HG02610 (cell line): ENCODE measurements around the gene GKN1.
"Not testable (repeated sequence)": the region's sequence is repeated elsewhere in the genome, so short reads cannot be mapped to it uniquely, and the experiment has no call there.

ENCODE experiments used
- ATAC-seq: cut with Tn5 transposase; IDR thresholded peaks from one replicate; pipeline ENCODE4 v1.9.1; 2021; ENCODE audit warnings: mild to moderate bottlenecking, moderate library complexity; ENCODE audit not compliant: unreplicated experiment

The GKN1 gene

GRCh38 chr2:68955432-68955831 is 19.0 kb upstream of the GKN1 start:
- ATAC-seq: not testable (repeated sequence)

- ATAC-seq: no peak
Measured at GRCh38 chr2:68959001-68959400, 15.4 kb upstream of the GKN1 start.

DNA sequence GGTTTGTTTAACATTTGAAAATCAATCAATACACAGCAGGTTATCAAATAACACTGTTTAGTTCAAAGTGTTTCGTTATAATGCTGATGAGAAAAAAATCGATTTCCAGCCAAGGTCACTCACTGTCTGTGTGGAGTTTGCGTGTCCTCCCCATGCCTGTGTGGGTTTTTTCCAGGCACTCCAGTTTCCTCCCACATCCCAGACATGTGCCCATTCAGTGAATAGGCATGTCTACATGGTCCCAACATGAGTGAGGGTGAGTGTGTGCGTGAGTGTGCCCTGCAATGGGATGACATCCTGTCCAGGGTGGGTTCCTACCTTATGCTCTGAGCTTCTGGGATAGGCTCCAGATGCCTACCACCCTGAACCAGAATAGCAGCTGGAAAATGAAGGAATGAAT is 13.1 kb upstream of the GKN1 start:
- ATAC-seq: no peak

- ATAC-seq: no peak
Measured at GRCh38 chr2:68964282-68964681, 10.2 kb upstream of the GKN1 start.

- no peak for ATAC-seq
Measured at GRCh38 chr2:68968221-68968620, 6.2 kb upstream of the GKN1 start.

GRCh38 chr2:68969736-68970490 is 4.5 kb upstream of the GKN1 start:
- no peak for ATAC-seq

- no peak for ATAC-seq
Measured at GRCh38 chr2:68970566-68971265, 3.7 kb upstream of the GKN1 start.

DNA sequence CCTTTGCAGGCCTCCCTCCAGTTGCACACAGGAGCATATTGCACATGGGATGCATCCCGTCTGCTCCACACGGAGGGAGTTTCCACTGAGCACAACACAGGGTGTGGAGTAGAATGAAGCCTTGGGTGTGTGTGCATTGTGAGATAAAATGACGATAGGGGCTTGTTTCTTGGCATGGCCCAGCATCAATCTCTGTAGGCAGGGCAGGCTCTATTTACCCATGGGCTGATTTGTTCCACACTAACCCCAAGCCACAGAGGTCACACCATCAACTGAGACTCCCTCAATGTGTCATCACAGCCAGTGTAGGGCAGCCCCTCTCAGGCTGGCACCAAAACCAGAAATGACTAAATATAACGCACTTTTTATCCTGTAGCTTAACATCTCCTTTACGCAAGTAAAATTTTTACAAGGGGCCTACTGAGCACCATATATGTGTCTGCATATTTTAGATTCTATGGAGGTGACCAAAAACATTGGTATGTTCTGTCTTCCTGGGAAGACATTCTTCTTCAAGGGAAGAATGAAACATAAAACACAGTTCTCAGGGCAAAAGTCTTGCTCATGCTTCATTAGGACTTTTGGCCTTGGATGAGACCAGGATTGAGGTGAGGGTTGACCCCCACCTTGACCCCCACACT is 2.7 kb upstream of the GKN1 start:
- ATAC-seq: no peak

DNA sequence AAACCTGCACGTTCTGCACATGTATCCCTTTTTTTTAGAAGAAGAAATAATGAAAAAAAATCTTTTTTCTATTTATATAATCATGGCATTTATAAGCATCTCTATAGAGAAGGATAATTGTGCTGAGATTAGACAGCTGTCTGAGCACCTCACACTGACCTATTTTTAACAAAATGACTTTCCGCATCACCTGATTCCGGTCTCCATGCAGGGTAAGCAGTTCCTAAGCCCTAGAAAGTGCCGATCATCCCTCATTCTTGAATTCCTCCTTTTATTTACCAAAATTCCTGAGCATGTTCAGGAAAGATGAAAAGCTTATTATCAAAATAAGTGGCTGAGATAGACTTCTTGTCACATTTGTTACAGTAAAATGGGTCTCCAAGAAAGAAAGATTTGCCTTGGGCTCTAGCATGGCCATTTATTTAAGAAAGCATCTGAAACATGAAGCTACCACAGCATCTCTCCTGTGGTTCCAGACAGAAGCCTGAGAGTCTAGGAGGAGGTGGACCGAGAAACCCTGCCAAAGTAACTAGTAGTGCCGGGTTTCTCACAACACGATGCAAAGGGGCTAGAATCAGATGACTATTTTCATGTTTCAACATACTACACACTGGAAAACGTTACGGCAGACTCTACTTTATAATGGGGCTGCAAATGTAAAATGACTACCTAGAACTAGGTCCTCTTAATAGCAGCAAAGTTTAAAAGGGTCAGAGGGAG is 670 bp downstream of the GKN1 start:
- no peak for ATAC-seq

- no peak for ATAC-seq
Measured at GRCh38 chr2:68975844-68976243, 1.4 kb downstream of the GKN1 start.

DNA sequence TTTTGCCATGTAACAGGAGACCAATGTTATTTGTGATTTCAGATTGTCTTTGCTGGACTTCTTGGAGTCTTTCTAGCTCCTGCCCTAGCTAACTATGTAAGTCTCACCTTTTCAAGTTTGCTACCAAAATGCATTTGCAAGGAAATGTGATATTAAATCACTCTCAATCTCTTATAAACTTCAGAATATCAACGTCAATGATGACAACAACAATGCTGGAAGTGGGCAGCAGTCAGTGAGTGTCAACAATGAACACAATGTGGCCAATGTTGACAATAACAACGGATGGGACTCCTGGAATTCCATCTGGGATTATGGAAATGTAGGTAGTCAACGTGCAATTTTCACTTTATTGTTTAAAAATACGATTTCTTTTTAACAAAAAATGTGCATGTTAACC is 3.0 kb downstream of the GKN1 start:
- ATAC-seq: no peak

GRCh38 chr2:68978098-68978497 is 3.7 kb downstream of the GKN1 start:
- ATAC-seq: no peak

DNA sequence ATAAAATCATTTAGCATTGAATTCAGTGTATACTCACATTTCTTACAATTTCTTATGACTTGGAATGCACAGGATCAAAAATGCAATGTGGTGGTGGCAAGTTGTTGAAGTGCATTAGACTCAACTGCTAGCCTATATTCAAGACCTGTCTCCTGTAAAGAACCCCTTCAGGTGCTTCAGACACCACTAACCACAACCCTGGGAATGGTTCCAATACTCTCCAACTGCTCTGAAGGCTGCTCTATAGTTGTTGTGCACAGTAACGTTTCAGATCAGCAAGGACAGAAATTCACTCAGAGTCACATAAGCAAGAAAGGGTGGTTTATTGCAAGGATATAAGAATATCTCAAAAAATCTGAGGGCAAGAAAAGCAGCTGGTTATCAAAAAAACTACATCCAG is 6.5 kb downstream of the GKN1 start:
- ATAC-seq: no peak

DNA sequence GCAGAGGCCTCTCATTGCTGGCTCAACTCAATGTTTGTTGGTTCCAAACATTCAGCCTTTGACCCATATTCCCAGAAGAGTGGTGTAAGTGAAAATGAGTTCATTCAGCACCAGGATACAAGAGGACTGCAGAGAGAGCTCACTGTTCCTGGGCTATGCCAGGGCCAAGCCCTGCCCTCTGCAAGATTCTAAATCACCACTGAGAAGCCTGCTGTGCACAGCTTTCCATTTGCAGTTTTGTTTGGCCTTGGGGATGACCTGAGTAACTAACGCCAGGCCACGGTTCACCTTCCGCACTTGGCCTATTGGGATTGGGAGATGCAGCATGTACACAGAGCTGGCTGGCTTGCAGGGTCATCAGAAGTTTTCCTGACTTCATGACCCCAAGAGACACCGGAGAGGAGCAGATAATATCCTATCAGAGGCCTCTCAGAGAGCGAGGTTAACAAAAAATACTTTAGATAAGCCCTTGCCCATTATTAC is 12.6 kb downstream of the GKN1 start:
- ATAC-seq: no peak

GRCh38 chr2:68989035-68989434 is 14.6 kb downstream of the GKN1 start:
- no peak for ATAC-seq

- ATAC-seq: no peak
Measured at GRCh38 chr2:68992341-68992740, 17.9 kb downstream of the GKN1 start.

DNA sequence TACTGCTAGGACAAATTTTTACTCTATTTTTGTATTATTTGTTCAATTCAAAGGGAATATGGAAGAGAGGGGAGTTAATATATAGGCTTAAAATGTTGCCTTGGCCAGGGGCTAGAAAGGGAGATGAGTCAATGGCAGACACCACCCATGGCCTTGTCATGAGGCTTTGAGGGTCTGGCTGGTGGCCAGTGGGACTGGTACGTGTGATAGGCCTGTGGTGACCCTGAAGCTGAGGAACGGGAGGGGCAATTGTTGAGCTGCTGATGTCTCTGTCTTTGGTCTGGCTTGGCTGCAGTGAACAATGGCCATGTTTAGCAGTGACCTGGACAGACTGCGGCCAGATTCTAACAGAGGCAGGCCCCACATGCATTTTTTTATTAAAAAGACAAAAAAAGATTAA is 18.5 kb downstream of the GKN1 start:
- ATAC-seq: no peak

DNA sequence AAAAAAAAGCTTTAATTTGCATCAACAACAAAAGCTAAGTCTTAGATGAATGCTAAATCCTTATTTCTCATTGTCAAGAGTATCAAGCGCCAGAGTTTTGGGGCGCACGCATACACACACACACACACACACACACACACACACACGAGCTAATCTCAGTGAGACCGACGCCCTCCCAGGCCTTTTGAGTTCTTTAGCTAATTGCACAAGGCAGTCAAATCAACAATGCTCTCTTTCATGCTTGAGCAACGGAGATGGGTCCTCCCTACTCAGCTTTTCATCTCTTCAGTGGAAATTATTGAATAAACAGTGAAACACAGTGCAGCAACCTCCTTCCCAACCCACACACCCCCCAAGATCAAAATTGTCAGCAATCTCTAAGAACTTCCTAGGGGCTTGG is 19.2 kb downstream of the GKN1 start:
- ATAC-seq: no peak

- ATAC-seq: no peak
Measured at GRCh38 chr2:68994864-68995263, 20.4 kb downstream of the GKN1 start.

DNA sequence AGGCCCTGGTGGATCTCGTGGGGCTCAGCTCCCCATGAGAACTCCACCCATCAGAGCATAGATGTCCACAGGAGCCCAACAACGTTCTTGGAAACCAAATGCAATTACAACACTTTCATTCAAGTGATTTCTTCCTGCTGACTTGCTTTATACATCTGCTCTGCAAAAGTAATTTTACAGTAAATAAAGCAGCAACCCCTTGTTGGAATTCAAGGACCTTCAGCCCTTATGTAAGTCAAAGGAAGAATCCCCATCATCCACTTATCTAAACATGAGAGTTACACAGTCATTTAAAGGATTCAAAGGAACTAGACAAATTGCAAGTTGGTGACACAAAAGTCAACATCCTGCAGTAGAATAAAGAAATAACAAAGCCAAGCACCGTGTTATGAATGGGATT is 21.5 kb downstream of the GKN1 start:
- ATAC-seq: no peak

- no peak for ATAC-seq
Measured at GRCh38 chr2:68997401-68997800, 23.0 kb downstream of the GKN1 start.
